Retinal pigment epithelial cell (primary cell): ENCODE measurements around the gene RPS3.

Experiments
- DNase-seq: peaks from one replicate; pipeline ENCODE4 v3.0.0-alpha.2; 2010; ENCODE audit warnings: low read depth
- H3K4me3 ChIP-seq: 2 replicates; pipeline ENCODE4 v1.5.1; 2011; ENCODE audit warnings: mild to moderate bottlenecking, low read length, control low read depth, moderate library complexity
- CTCF ChIP-seq: conservative IDR thresholded peaks from 2 replicates; pipeline ENCODE4 v1.5.1; 2011; ENCODE audit warnings: low read depth, low read length, control low read depth, inconsistent platforms

Gene RPS3

GRCh38 chr11:75399344-75400145 is at the start of gene RPS3:
Gene RPS3 (plus strand): TSS chr11:75399518. CDS start chr11:75399548, 30 bp downstream.
- H3K4me3 ChIP-seq = peak within 1 kb of the TSS; percentile 100

GRCh38 chr11:75349521-75350116 is 49.7 kb upstream of the RPS3 start:
- DNase-seq = no peak
- no peak overlapping the region for H3K4me3 ChIP-seq
- no peak for TF ChIP-seq CTCF

More at GRCh38 chr11:75399344-75400145, at the start of gene RPS3:
- DNase-seq = peak; percentile 65
- peak; percentile 17 for TF ChIP-seq CTCF

- H3K4me3 ChIP-seq = no peak overlapping the region
These were observed 49.1 kb upstream of the RPS3 start for GRCh38 chr11:75350122-75350742.

GRCh38 chr11:75350743-75351540 is 48.4 kb upstream of the RPS3 start:
- peak; percentile 10 for TF ChIP-seq CTCF
- DNase-seq = no peak
- H3K4me3 ChIP-seq = peak overlapping the region; percentile 44

More at GRCh38 chr11:75350122-75350742, 49.1 kb upstream of the RPS3 start:
- TF ChIP-seq CTCF = no peak
- no peak for DNase-seq

- no peak for DNase-seq
- TF ChIP-seq CTCF = no peak
- H3K4me3 ChIP-seq = peak within 1 kb of the TSS; percentile 56
These were observed 47.9 kb upstream of the RPS3 start, which contains the start of gene ARRB1 for GRCh38 chr11:75351541-75351790. Gene ARRB1 (minus strand): TSS chr11:75351661. CDS start chr11:75351607, 54 bp downstream.

- TF ChIP-seq CTCF = peak; percentile 19
- peak overlapping the region; percentile 56 for H3K4me3 ChIP-seq
- no peak for DNase-seq
These were observed 47.3 kb upstream of the RPS3 start for GRCh38 chr11:75351791-75352587.
